GM18508 (cell line): Measurements from ENCODE around the gene HNRNPD.
"Not testable (repeated sequence)": the region's sequence is repeated elsewhere in the genome, so short reads cannot be mapped to it uniquely, and the experiment has no call there.

Source experiments
- ATAC-seq: cut with Tn5 transposase; IDR thresholded peaks from one replicate; pipeline ENCODE4 v1.9.1; 2021; ENCODE audit warnings: moderate number of reproducible peaks; ENCODE audit not compliant: insufficient read depth, unreplicated experiment

Gene HNRNPD

GRCh38 chr4:82373816-82374625 is at the start of gene HNRNPD:
Gene HNRNPD (minus strand): TSS chr4:82373991. CDS start chr4:82373678, 313 bp downstream.
- peak; percentile 94 for ATAC-seq

DNA sequence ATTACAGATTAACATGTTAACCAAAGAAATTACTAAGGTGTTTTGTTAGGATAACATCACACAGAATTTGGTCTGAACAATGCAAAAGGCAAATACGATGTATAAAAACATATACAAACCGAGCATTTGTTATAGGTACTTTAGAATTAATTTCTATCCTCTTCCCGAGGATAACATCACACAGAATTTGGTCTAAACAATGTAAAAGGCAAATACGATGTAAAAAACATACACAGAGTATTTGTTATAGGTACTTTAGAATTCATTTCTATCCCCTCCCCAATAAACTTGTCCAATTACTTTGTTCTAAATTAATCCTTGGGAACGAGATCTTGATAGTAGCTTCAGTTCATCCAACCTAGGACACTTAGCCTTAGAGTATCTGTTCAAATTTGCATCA is 48.8 kb upstream of the HNRNPD start:
- ATAC-seq, result no peak

- ATAC-seq, result no peak
Observed at GRCh38 chr4:82421796-82422560, 48.2 kb upstream of the HNRNPD start.

GRCh38 chr4:82419451-82419850 is 45.7 kb upstream of the HNRNPD start:
- no peak for ATAC-seq

DNA sequence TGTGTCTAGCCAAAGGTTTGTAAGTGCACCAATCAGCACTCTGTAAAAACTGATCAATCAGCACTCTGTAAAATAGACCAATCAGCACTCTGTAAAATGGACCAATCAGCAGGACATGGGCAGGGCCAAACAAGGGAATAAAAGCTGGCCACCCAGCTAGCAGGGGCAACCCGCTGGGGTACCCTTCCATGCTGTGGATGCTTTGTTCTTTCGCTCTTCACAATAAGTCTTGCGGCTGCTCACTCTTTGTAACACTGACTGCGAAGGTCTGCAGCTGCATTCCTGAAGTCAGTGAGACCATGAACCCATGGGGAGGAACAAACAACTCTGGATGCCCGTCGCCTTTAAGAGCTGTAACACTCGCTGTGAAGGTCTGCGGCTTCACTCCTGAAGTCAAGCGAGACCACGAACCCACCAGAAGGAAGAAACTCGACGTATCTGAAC is 42.2 kb upstream of the HNRNPD start:
- ATAC-seq, result no peak

GRCh38 chr4:82415061-82415460 is 41.3 kb upstream of the HNRNPD start:
- ATAC-seq, result not testable (repeated sequence)

DNA sequence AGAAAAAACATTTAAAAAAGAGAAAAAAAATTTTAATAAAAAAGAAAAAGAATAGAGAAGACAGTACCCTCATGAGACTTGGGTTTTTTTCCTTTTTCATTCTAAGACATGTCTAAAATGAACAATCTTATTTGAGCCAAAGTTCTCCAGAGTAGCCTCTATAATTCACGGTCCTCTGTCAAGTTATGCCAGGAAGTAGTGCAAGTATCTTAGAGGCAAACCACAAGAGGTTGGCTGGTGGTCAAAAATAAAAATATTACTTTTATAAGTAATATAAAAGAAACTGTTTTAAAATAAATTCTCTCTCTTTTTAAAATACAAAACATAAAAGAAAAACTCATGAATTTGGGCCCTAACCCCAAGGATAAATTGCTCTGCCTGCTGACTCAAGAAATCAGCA is 29.9 kb upstream of the HNRNPD start:
- ATAC-seq, result no peak

GRCh38 chr4:82402196-82402775 is 28.5 kb upstream of the HNRNPD start:
- no peak for ATAC-seq

GRCh38 chr4:82401600-82401999 is 27.8 kb upstream of the HNRNPD start:
- no peak for ATAC-seq

DNA sequence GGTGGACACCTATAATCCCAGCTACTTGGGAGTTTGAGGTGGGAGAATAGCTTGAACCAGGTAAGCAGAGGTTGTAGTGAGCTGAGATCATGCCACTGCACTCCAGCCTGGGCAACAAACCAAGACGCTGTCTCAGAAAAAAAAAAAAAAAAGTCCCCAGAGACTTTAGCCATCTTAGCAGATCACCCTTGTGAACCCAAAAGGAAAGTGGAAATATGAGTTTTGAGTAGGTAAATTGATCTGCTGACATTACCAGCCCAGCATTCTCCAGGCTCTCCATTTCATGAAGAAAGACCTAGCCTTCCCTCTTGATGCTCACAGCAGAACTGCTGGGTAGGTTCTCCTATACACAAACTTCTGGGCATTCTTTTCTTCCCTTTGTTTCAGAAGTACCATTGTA is 24.5 kb upstream of the HNRNPD start:
- no peak for ATAC-seq

DNA sequence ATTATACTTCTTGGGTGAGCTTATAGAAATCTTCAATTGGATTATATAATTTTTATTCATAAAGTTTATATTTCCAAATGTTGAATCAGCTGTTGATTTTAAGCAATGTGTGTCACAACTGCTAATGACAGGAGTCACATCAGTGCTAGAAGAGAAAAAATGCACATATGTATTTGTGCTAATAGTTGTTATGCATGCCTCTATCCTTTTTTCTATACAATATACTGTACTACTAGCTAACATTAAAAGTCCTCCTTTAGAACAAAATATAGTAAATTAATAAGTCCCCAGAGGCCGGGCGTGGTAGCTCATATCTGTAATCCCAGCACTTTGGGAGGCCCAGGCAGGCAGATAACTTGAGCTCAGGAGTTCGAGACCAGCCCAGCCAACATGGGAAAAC is 23.7 kb upstream of the HNRNPD start:
- ATAC-seq, result no peak

DNA sequence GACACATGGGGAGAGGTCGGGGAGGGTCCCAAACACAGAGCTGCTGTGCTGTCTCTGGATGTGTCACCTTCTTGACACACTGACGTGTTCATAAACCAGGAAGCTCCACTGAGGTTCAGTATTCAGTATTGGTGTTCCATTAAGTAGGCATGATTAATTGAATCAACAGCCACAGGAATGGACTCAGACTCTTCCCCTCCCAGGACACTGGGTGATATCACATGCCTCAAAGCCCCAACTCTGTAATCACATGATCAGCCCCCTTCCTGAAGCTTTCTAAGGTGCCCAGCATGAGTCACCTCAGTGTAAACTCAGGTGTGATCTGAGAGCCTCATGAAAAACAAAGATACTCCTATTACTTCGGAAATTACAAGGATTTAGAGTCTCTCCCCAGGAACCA is 21.1 kb upstream of the HNRNPD start:
- ATAC-seq, result no peak

GRCh38 chr4:82390061-82390460 is 16.3 kb upstream of the HNRNPD start:
- ATAC-seq, result not testable (repeated sequence)

- ATAC-seq, result no peak
Observed at GRCh38 chr4:82388405-82388804, 14.6 kb upstream of the HNRNPD start.

DNA sequence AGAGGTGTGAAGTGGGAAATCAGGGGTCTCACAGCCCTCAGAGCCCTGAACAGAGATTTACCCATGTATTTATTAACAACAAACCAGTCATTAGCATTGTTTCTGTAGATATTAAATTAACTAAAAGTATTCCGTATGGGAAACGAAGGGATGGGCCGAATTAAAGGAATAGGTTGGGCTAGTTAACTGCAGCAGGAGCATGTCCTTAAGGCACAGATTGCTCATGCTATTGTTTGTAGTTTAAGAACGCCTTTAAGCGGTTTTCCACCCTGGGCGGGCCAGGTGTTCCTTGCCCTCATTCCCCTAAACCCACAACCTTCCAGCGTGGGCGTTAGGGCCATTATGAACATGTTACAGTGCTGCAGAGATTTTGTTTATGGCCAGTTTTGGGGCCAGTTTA is 12.5 kb upstream of the HNRNPD start:
- not testable (repeated sequence) for ATAC-seq

DNA sequence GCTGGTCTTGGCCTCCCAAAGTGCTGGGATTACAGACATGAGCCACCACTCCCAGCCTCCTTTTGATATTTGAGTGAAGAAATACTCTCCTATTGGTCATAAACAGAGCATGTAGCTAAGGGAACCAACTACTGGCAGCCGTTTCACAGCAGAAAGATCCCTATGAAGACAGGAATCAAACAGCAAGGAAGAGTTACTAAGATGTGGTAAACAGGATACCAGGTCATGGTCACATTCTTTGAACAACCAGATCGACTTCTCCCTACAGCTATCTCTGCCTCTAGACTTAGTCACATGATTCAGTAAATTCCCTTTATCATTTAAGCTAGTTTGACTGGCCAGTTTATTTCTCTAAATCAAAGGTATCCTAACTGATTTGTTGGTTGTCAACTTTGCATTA is 9.0 kb upstream of the HNRNPD start:
- no peak for ATAC-seq

DNA sequence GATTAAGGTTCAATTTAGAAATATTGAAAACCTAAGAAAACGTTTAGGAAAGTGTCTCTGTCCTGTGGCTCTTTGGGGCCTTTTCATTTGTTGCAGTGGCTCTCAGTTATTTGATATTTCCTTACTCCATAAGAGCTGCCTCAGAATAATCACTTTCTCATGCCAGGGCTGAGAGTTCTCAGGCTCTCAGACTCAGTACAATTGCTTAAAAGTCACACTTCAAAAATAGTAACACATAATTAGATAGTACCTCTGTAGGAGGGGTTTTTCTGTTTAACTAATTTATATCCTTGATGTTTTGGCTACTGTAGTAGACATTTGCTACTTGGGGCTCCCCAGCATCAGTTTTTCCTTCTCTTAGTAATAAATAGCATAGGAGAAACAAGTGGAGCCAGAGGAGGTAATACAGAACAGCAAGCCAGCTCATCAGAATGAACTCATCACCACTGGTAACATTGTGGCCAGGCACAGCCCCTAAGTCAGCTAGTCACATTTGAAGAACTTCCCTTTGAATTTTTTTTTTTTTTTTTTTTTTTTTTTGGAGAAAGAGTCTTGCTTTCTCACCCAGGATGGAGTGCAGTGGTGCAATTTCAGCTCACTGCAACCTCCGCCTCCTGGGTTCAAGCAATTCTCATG is 8.0 kb upstream of the HNRNPD start:
- no peak for ATAC-seq

- ATAC-seq, result no peak
Observed at GRCh38 chr4:82381235-82381634, 7.4 kb upstream of the HNRNPD start.

- no peak for ATAC-seq
Observed at GRCh38 chr4:82380831-82381230, 7.0 kb upstream of the HNRNPD start.

DNA sequence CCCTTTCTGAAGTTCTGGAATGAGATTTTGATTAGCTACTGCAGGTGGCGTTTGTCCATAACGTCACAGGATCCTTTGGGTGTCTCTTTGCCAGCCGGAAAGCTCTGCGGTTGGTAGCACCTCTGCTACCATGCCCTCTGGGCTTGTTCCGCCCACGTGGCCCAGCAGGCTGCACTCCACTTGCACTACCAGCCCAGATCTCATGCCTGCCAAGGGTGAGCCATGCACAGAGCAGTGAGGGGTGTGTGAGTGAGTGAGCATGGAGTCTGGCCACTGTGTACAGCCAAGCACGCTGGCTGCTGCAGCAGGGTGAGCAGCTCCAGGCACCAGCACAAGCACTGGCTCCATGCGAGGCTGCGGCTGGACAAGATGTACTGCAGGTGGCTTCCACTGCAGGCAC is 6.6 kb upstream of the HNRNPD start:
- ATAC-seq, result no peak

- no peak for ATAC-seq
Observed at GRCh38 chr4:82376109-82376508, 2.3 kb upstream of the HNRNPD start.
